Measurements from ENCODE around the gene CHST6.
"Not testable (repeated sequence)": the region's sequence is repeated elsewhere in the genome, so short reads cannot be mapped to it uniquely, and the experiment has no call there.

Gene CHST6

DNA sequence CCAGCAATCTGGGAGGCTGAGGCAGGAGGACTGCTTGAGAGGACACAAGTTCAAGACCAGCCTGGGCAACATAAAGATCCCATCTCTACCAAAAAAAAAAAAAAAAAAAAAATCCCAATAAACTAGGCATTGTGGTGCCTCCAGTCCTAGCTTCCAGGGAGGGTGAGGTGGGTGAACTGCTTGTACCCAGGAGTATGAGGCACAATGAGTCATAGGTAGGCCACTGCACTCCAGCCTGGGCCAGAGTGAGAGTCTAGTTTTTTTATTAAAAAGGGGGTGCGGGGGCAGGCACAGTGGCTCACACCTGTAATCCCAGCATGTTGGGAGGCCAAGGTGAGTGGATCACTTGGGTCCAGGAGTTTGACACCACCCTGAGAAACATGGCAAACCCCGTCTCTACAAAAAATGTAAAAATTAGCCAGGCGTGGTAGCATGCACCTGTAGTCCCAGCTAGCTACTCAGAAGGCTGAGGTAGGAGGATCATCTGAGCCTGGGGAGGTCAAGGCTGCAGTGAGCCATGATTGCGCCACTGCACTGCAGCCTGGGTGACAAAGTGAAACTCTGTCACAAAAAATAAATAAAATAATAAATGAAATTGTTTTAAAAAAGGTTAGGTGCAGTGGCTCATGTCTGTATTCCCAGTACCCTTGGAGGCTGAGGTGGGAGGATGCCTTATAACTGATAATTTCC, 7.8 kb upstream of the CHST6 start:
- DNase-seq = no peak

DNA sequence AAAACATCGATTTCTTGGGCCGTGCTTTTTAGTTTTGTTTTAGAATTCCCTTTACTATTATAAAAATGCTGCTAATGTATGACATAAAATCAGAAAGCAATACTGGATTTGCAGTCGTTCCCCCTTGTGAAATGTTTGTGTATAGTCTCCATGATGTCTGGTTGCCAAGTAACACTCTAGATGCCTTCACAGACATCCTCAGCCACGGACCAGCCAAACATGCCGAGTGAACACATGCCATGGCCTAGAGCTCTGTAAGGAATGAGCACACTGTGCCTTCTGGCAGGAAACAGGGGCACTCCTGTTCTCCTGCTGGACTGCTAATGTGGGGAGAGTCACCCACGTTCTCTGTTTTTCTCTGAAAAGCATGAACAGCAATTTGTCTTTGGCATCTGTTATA, 6.6 kb upstream of the CHST6 start:
- DNase-seq = not testable (repeated sequence)

DNA sequence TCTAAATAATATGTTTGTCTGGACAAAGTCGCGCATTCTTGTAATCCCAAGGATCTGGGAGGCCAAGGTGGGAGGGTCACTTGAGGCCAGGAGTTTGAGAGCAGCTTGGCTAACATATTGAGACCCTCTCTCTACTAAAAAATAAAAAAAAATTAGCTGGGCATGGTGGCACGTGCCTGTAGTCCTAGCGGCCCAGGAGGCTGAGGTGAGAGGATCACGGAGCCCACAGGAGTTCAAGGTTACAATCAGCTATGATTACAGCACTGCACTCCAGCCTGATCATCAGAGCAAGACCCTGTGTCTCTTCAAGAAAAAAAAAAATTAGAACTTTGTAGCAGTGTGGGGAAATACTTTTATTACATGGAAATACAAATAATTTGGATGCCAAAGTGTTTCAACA, 6.1 kb upstream of the CHST6 start:
- DNase-seq = no peak

DNA sequence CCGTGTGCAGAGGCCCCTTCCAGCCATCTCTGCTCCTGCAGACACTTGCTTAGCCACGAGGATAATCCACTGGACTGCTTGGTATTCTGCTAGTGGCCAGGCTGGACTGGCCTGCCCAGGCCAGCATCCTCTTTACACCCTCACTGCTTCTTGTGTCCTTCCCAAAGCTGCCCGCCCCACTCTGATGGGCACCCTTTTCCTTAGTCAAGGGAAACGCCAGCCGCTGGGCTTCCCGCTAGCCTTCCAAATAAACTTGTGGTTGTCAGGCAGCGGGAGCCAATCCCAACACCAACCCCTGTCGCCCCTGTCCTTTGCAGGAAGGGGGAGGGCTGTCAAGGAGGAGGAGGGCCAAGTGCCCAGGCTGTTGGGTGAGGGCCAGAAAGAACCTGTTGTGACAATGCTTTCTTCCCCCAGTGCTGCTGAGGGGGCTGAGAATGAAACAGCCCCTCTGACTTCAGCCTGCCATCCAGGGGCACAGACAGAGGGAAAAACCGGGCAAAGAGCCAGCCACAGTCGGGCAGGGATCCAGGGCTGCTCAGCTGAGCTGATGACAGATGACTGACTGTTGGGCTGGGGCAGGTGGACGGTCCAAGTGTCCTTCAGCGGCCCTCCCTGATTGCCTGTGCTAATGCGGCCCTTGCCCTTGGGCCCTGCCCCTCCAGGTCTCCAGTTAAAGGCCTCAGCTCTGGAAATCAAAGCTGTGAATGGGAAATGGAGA, 3.5 kb upstream of the CHST6 start:
- DNase-seq = not testable (repeated sequence)

DNA sequence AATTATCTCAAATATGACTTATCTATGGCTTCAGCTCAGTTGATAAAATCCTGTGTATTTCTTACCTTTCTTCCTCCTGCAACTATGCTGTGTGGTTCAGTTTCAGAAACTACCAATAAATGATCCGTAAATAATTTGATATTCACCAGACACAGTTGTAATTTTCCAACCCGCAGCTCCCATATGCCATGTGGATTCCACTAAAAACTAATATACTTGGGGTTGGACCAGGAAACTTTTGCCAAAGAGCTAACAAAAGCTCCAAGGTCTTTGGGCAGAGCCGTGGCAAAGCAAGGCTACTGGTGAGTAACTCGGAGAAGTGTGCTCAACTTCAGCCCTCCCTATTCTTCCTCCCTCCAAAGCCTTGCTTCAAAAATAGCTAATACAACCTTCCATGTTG, 2.3 kb upstream of the CHST6 start:
- DNase-seq = no peak

DNA sequence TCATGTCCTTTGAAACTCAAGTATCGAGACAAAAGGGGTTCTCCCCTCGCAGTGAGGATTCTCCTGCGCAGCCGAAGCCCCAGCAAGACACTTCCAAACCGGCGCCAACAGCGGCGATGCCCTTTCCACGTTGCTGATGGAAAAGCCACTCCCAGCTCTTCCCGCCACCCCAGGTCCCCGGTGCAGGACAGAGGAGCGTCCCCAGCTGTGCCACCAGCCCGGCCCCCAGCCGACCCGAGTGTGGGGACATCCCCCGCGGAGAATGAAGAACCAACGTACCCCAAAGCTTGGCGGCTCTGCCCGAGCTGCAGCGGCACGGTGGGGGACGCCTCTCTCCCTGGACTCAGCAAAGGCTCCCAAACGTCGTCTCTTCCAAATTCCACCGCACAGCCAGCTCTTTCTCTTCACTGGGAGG, 573 bp downstream of the CHST6 start:
- DNase-seq = no peak

DNA sequence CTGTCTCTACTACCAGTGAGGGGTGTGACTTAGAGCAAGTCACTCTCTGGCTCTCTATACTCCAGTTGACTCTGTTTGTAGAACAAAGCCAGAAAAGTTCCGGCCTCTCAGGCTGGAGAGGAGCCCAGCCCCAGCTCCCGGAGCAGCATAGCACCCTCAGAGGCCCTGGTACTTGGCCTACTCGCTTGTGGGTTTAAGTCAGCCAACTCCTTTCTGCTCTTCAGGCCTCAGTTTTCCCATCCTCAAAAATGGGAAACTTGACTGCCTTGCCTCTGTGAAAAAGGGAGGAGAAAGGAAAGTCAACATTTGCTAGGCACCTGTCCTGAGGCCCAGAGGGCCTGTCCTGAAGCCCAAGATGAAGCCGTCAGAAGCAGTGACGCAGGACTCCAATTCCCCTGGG, 1.1 kb downstream of the CHST6 start:
- no peak for DNase-seq

DNA sequence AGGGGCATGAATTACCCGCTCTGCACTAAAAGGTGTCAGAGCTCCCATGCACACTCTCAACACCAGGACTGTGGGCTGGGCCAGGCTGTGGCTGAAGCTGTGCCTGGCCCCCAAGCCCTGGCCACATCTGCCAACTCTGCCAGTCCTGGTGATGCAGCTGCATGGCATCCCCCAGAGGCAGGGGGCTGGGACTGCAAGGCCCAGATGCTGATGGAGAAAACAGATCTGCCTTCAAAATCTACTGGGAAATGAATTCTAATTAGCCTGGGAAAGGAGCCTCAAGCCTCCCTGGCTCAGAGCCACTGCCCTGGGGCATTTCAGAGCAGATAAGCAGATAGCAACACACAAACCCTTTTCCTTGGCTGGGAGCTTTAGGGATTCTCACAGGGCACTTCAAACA, 3.4 kb downstream of the CHST6 start:
- DNase-seq = no peak

DNA sequence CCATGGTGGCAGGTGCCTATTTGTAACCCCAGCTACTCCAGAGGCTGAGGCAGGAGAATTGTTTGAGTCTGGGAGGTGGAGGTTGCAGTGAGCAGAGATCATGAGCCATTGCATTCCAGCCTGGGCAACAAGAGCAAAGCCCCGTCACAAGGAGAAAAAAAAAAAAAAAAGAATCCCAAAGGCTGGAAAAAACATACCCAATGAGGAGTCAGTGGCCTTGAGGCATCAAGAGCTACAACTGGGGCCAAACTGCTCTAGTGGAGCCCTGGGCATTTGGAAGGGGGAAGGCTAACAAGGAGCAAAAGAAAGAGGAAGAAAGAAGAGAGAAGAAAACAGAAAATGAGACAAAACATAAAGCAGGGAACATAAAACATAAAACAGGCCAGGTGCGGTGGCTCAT, 6.9 kb downstream of the CHST6 start:
- no peak for DNase-seq

DNA sequence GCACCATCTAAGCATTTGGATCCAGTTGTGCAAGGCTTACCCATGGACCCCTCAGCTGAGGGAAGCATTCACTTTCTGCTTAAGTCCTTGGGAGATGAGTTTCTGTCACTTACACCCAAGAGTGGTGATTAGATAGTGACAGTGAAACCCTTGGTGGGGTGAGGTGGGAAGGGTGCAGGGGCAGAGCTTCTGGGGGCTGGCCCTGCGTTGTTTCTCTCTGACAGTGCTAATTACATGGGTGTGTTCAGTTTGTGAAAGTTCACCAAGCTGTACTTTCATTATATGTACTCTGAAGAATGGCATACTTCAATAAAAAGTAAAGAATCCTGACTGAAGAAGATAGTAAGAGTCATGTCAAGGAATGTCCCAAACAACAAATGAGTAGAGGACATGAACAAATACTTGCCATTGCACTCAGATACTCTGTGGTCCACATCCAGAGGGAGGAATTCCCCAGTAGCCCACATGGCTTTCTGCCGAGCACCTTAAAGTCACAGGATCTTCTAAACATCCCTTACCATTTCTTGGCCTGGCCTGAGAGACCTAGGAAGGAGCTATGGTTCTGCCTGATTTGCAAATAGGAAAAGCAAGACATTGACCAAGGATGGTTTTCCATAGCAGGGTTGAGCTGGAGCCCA, 8.4 kb downstream of the CHST6 start:
- no peak for DNase-seq

DNA sequence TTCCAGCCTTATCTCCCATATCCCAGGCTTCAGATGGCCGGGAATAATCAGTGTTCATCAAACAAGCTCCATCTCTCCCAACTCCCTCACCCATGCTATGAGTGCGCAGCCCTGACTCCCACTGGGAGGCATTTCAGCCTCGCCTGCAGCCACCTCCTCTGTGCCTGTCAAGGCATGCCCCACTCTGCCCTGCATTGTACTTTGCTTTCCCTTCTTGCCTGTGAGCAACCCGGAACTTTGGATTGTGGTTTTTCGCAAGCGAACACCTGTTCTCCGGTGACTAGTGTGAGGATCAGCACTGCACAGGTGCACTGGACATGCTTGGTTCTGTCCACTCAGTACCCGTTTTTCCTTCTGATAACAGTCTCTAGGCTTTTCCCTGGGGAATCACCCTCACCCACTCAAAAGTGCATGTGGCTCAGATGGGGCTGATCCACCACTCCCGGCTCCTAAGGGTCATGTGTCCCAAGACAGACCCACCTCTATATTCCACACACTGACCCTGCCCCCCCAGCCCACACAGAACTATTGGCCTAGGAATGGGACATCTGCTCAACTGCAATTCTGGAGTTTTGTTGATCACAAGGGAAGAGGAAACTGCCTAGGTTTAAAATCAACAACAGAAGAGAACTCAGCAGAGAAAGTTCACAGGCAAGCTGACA, 9.1 kb downstream of the CHST6 start:
- DNase-seq = no peak

DNA sequence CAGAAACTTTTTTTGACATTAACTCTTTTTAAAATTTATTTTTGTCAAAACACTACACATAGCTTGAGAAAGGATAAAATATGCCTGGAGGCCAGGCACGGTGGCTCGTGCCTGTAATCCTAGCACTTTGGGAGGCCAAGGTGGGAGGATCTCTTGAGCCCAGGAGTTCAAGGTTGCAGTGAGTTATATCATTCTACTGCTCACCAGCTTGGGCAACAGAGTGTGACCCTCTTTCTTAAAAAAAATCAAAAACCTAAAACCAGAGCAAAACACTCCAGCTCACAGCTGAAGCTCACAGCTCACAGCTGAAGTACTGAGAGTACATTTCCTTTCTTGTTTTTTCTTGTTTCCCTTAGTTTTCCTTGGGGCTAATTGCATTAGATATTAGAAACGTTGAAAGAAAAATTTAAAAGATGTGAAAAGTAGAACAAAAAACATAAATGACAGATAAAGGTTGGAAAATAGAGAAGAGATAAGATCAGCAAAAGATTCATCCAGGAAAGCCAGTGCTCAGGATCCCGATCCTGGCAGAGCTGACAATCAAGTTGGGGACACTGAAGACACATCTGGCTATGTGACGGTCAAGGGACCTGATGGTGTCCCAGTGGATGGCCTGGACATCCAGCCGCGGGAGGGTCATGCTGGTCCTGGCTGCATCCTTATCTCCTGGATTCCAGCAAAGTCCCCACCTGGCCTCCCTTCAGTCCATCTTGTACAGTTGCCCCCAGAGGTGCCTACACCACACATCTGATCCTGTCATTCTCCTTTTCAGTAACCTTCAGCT, 9.8 kb downstream of the CHST6 start:
- no peak for DNase-seq

DNA sequence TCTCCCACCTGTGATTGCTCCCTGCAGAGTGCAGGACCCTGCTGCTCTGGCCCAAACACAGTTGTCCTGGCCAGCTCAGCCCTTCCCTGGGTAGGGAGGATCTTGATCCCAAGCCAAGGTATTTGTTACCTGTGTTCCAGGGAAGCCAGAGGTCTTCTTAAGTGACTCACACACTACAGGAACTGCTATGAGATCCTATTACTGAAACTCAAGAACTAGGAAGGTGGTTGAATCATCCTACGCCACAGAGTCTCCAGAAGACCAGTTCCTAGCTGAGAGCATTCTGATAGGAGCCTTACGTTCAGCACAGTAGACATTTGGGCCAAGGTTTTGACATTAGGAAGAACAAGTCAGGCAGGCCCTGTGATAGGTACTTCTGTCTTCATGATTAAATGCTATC, 12.0 kb downstream of the CHST6 start:
- no peak for DNase-seq

DNA sequence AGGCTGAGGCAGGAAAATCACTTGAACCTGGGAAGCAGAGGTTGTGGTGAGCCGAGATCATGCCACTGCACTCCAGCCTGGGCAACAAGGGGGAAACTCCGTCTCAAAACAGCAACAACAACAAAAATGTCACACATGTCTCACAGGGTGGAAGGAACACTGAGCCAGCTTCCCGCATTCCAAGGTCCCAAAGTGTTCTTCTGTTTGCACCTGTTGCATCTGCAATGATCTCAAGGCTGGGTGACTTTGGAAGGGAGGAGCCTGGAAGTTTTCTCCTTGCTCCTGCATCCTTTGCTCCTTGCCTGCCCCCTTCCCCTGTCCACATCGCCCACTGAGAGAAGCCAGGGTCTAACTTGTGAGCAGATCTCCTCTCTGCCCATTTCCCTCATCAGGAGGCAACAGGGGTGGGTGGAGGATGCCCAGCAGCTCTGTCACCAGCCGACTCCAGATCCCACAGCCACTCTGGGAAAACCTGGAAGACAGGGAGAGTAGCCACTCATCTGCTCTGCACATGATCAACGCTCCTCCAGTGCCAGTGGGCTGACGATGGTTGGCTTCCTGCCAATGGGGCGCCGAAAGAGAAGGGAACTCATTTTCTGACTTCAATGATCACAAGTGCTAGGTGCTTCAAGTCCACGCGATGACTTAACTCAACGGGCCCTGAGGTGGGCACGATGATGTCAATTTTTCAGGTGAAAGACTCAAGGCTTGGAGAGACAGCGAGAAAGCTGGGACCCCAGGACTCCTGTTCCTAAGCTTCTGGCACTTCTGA, 12.6 kb downstream of the CHST6 start:
- no peak for DNase-seq

DNA sequence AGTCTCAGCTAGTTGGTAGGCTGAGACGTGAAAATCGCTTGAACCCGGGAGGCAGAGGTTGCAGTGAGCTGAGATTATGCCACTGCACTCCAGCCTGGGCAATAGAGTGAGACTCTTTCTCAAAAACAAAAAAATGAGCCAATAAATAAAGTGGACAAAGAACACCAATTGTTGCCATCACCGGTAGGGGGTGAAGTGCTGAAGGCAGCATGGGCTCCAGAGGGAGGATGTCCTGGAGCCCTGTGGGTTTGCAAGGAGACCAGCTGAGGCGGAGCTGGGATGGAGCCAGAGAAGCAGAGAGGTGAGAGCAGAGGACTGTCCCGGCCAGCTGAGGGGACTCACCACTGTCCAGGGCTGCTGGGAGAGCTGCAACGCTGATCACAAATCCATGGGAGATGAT, 13.8 kb downstream of the CHST6 start:
- DNase-seq = no peak

DNA sequence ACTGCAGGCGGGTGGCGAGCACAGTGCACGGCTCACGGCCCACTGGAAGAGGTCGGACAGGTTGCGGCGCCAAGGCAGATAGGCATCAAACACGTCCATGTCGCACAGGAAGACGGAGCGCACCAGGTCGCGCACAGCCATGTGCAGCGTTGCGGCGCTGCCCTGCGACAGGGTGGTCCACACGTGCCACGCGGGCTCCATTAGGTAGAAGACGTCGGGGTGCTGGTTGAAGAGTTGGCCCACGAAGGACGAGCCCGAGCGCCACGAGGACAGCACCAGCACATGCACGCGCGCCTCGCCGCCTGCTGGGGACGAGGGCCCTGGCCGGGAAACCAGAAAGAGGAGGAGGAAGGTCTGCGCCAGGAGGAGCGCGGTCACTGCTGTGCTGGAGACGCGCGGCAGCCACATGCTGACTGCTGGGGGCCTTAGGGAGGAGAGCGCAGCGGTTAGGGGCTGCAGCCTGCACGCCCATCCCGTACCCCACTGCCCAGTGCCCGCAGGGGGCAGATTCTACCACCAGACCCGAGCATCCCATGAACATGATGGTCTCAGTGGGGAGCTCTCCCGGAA, 15.7 kb downstream of the CHST6 start:
- no peak for DNase-seq

DNA sequence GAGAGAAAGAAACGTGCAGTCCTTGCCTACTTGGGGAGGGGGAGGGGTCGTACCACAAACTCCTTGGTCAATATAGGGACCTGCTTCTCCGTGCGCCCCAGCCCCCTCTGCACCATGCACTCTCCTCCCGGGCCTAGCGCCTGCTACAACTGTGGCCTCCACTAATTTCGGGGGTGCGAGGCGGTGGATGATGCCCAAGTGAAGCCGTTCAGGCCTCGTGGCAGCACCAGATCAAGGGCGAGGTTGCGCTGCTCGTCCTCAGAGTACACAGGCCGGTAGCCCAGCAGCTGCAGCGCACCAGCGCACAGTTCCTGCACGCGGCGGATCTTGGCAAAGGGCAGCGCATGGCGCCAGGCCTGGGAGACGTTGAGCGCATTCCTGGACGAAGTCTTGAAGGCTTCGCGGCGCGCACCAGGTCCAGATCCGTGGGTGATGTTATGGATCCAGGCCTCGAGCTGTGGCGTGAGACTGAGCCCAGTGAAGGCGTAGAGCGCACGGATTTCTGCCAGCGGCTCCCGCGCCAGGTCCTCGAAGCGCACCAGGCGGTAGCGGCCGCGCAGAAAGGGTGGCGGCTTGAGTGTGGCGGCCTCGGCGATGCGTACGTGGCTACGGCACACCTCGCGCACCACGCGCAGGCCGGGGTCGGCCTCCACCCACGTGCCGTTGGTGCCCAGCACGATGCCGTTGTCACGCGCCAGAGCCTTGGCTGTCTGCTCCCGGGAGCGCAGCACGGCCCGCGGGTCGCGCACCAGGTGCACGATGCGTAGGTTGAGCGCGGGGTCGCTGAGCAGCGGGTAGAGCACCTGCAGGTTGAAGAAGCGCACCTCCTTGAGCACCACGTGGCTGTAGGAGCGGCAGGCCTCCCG, 16.5 kb downstream of the CHST6 start:
- no peak for DNase-seq

DNA sequence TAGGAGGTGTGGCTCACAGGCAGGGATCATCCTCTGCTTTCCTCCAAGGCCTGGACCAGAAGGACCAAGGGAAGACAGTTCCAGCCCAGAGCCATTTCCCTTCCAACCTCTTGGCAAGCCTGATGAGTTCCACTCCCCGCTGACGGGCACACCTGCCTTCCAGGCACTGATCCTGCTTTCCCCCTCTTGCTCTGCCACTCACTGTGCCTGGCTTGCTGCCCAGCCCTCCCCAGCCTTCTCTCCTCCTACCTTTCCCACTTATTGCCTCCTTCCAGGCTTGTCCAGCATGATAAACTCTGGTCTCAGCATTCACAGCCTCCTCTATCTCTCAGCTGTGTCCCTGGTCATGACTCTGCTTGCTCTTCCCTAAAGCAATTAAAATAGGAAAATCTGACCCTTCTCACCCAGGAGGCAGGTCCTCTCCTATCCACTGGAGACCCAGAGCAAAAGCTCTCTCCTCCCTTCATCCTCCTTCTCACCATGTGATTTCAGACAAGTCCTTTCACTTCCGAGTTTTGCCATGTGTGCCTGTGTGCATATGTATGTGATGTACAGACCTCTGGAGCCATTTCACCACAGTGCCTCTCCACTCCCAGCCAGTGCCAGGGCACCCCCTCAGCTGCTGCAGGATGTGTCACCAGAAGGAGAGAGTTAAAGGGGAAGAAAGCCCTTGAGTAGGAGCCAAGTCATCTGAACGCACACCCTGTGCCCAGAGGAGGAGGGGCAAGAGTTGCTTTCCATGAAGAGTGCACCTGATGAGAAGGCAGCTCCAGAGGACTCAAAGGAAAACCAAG, 17.4 kb downstream of the CHST6 start:
- no peak for DNase-seq

DNA sequence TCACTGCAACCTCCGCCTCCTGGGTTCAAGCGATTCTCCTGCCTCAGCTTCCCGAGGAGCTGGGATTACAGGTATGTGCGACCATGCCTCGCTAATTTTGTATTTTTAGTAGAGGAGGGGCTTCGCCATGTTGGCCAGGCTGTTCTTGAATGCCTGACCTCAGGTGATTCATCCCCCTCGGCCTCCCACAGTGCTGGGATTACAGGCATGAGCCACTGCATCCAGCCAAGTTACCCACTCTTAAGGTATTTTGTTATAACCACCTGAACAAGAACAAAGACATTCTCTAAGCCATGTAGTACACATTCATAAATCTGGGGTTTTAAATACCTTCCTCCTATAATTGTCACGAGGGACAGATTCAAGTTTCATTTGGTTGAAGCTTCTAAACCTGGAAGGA, 18.4 kb downstream of the CHST6 start:
- no peak for DNase-seq

DNA sequence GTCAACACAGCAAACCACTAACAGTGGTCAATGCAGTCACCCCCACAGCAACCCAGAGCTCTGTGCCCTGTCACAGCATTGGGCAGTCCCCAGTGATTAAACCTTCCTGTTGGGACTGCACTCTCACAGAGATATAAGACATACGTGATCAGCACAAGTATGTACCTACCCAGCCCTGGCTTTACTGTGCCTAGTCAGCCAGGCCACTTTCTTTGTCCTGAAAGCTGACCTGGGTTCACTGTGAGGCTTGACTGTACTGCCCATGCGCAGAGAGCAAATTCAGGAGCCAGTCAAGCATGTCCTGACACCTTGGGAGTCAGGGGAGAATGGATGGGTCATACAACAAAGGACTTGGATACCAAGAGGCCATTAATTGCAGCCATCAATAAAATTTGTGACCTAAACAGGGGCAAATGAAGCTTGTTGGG, 19.8 kb downstream of the CHST6 start:
- DNase-seq = no peak
